ENCODE results near the gene EVI2B.

DNA sequence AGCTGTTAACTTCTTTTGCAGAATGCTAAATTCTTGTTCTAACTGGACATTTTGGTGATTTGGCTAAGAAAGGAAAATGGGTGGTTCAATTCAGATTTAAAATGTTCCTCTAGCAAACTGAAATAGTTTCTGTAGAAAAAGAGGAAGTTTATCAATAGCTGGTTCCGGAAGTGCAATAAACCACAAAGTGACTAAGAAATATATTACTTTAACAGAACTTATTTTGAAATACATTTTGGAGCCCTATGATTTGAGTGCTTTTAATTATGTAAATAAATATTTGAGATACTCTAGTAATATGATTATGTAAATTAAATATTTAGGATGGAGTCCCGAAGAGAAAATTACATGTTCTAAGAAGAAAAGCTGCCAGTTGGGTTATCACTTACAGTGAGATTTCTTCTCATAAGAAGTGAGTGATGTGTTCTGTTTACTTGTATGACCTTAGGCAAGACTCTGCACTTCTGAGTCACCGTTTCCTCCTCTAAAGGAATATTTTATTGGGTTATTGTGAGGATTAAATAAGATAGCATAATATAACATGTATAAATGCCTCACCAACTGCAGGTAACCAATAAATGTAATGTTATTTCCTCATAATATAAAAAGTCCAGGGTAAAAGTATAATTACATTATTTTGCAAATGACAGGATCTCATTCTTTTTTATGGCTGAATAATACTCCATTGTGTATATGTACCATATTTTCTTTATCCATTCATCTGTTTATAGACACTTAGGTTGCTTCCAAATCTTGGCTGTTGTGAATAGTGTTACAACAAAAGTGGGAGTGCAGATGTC, at the start of gene EVI2B:
- TF ChIP-seq, protein P1, sequence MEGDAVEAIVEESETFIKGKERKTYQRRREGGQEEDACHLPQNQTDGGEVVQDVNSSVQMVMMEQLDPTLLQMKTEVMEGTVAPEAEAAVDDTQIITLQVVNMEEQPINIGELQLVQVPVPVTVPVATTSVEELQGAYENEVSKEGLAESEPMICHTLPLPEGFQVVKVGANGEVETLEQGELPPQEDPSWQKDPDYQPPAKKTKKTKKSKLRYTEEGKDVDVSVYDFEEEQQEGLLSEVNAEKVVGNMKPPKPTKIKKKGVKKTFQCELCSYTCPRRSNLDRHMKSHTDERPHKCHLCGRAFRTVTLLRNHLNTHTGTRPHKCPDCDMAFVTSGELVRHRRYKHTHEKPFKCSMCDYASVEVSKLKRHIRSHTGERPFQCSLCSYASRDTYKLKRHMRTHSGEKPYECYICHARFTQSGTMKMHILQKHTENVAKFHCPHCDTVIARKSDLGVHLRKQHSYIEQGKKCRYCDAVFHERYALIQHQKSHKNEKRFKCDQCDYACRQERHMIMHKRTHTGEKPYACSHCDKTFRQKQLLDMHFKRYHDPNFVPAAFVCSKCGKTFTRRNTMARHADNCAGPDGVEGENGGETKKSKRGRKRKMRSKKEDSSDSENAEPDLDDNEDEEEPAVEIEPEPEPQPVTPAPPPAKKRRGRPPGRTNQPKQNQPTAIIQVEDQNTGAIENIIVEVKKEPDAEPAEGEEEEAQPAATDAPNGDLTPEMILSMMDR (IDR thresholded peaks at IDR 0.05), result no peak
- no peak for TF ChIP-seq POLR2A (IDR thresholded peaks at IDR 0.05)

Data from thyroid gland (tissue), 4 donors.